ENCODE results near the gene CAMK2B.
A peak's percentile ranks its signal among the peaks of the same experiment; 100 is the strongest.

CAMK2B gene

GRCh38 chr7:44273681-44274622 is 51.4 kb downstream of the CAMK2B start:
- DNase-seq: no peak

DNA sequence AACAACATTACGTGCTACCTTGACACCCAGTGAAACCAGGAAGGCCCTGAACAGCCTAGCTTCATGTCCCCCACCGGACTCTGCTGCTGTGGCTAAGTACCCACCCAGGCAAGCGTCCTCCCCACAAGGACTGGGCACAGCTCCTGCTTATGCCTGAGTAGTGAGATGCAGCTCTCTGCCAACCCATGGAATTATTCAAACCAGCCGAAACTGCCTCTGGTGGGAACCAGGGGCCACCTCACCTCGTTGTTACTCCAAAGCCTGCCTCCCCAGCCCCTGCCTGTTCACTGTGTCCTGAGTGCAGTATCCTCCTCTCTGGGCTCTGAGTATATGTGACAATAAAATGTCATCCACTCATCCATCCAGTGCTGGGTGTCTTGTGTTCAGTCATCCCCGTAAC is 52.4 kb downstream of the CAMK2B start:
- DNase-seq: no peak

DNA sequence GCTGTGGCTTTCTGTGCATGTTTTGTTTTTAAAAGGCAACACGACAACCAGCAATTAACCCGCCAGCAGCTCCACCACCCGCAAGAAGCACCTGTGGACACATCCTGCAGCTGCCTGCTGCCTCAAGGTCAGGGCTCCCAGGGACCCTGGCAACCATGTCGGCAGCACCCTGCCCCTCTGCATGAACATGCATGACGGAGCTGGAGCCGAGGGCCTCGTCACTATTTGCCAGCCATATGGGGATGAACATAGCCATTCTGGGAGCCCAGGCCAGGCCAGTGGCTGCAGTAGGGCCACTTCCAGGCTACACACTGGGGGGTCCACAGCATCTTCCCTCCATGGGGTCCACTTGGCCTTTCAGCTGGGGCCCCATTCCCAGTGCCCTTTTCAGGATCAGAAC is 52.9 kb downstream of the CAMK2B start:
- no peak for DNase-seq

DNA sequence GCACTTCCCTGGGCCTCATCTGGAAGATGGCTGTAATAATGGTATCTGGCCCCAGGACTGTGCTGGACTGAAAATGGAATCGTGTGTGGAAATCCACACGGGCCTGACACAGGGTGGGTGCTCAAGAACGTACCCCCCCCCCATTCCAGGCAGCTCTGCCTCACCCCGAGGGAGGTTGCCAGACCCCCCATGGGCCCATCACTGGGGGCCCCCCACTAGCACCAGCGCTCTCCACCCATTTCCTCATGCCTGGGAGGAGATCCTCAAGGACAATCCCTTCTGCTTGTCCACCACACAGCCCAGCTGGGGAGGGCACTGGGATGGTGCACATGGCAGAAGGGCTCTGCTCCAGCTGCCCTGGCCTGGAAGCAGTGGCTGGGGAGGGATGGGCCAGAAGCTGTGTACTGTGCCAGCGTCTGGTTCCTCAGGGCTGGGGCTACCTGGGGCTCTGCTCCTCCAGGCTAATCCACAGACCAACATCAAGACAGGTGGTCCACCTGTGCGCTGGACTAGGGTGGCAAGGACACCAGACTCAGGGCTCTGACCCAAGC is 55.4 kb downstream of the CAMK2B start:
- DNase-seq: no peak

GRCh38 chr7:44269417-44269816 is 56.0 kb downstream of the CAMK2B start:
- DNase-seq: no peak

DNA sequence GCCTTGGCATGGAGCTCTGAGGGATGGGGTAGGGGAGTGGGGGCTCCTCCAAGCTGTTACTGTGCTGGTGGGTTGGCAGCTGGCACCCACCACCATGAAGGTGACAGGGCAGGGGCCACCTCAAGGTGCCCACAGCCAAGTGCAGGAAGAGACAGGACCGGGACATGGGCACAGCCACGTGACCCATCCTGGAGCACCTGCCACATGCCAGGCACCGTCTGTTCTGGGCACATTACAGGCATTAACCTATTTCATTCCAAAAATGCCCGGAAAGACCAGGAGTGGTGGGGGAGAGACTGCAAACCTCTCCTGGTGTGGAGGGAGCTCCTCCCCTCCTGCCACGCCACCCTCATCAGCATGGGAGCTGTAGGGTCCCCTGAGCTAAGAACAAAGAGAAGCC is 56.7 kb downstream of the CAMK2B start:
- no peak for DNase-seq

DNA sequence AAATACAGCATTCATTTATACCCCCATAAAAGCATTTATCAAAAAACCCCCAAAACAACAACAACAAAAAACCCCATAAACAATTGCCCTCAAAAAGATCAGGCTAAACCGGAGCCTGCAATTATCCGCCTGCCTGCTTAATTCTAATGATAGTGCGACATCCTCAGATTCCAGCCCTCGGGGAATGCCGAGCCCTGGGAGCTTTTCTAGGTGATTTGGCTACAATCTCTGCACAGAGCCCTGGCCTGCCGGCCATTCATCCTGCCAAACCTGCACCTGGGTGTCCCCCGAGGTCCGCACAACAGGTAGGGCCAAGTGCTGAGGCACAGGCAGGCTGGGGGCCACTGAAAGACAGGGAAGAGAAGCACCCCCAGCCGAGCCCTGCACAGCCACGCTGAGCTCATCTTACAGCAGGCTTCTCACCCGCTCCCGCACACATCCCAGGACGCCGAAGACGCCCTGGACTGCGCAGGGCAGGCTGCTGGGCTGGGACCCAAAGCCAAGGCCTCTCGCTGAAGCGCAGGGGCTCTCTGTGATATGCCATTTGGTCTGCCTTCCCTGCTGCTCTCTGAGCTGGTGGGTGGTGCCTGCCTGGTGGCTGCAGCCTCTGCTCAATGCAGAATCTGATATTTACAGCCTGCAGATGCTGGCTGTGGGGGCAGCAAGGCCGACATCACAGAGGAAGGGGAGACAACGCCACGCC is 57.5 kb downstream of the CAMK2B start:
- no peak for DNase-seq

- DNase-seq: no peak
Observed at GRCh38 chr7:44267178-44267577, 58.2 kb downstream of the CAMK2B start.

- no peak for DNase-seq
Observed at GRCh38 chr7:44266526-44266925, 58.9 kb downstream of the CAMK2B start.

GRCh38 chr7:44265728-44266127 is 59.7 kb downstream of the CAMK2B start:
- no peak for DNase-seq

GRCh38 chr7:44264221-44264931 is 61.0 kb downstream of the CAMK2B start:
- DNase-seq: no peak

- DNase-seq: no peak
Observed at GRCh38 chr7:44263326-44264082, 61.9 kb downstream of the CAMK2B start.

DNA sequence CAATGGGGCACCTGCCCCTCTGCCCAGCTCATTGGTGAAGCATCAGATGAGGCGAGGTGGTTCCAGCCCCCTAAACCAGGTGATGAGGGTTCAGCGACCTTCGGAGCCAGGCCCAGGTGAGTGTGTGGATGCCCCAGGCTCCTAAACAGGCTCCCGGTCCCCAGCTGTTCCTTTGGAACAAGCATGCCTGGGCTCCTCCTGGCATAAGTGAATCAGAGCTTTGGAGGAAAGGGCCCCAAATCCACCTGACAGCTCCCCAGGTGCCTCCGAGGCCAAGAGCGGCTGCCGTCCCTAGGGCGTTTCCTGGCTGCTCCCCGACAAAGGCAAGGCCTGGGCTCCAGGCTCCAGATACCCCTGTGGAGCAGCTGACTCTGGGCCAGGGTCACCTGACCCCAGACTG is 63.4 kb downstream of the CAMK2B start:
- no peak for DNase-seq

DNA sequence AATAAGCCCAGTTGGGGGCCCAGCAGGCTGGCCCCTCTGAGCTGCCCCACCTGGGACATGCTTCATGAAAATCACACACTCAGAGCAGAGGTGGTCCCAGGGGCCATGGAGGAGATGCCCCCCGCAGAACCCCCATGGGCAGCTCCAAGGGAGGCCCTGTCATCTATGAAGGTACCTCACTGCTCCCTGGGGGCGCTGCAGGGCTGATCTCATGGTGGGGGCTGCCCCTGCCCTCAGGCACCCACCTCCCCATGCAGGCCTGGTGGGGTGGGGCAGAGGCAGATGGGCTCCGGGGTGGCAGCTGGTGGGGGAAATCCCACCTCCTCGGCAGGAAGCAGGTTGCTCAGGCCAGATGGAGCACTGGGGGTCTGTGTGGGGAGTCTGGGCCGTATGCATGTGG is 64.2 kb downstream of the CAMK2B start:
- no peak for DNase-seq

DNA sequence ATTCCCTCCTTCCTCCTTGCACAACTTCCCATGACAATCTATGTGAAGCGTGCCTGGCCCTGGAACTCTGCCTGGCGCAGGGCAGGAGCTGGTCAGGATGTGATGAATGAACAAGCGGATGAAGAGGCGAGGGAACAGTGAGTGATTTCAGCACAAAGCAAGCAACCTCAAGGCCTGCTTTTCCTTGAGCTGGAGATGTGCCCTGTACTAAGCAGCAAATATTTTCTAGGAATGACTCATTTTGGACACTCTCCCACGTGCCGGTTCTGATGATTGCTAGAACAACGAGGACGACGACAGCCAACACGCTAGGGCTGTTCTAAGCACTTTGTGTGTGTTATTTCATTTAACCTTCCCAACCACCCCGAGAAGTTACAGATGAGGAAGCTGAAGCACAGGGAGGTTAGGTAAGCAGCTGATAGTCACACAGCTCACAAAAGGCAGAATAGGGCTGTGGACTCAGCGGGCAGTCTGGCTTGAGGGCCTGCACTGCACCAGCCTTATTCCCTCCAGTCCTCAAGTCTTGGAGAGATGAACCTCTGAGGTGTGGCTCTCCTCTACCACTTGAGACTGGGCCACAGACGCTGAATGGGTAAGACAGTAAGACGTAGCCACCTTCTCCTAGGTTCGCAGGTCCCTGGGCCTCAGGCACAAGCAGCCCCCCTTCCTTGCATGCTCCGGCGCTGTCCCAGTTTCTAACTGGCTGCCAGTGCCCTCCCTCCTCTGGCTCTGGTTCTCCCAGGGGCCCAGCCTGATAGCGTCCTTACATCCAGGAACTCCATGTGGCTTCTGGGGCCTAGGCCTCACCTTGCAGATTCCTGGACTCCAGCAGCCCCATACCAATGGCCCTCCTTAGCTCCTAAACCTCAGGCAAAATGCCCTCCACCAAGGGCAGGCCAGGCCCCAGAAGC is 65.6 kb downstream of the CAMK2B start:
- DNase-seq: peak; percentile 52

DNA sequence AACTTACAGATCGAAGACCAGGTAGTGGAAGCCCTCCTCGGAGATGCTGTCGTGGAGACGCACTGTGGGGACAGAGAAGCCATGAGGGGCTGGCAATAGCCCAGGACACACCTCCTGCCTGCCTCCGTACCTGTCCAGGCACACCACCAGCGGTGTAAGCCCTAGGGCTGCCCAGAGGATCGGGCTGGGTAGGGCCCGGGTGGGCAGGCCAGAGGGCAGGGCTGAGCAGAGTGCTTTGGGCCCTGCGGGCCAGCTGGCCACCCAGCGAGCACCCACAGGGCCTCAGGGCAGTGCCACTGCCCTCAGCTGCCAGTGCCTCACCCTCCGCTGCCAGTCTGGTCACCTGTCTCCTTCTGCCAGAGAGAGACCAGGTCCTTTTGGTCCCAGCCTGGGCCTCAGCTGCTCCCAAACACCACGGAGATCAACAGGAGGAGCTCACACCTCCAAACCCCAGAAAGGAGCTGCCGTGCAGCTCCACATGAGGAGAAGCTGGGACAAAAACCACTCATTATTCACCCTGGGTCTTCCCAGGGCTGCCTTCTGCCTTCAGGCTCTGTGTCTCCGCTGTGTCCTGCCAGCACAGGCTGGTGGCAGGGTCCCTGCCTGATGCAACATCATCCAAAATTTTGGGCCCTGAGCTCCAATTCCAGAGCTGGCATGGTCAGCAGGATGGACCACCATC is 66.4 kb downstream of the CAMK2B start:
- DNase-seq: no peak

- DNase-seq: no peak
Observed at GRCh38 chr7:44258423-44258760, 67.0 kb downstream of the CAMK2B start.

- peak; percentile 91 for DNase-seq
Observed at GRCh38 chr7:44257618-44258422, 67.6 kb downstream of the CAMK2B start.

DNA sequence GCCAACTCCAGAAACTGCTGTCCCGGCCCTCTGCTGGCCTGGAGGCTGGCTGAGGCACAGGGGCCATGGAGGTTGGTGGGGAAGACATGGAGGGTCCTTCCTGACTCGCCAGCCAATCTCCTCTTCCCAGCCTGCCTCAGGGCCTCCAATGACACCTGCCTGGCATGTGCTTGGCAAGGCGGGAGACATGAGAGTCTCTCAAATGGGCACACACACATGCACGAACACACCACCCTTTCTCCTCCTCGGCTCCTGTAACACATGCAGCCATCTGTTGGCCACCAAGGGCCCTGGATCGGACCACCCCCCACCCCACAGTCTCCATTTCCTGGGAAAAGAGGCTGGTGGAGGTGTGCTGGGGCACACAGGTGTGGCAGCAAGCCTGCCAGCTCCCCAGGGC is 68.2 kb downstream of the CAMK2B start:
- DNase-seq: no peak

GRCh38 chr7:44256459-44256858 is 68.9 kb downstream of the CAMK2B start:
- DNase-seq: no peak

Measured in inflammatory macrophage treated with lipopolysaccharide for 4 hours (primary cell).